H7 (cell line): ENCODE results near the gene SULT2B1. TPM values are rescaled to one million over a fixed set of nuclear protein-coding genes. Genes with fewer than 3 reads are reported as not detected.
"Not testable (repeated sequence)": the region's sequence is repeated elsewhere in the genome, so short reads cannot be mapped to it uniquely, and the experiment has no call there.

ENCODE experiments used
- DNase-seq: peaks from one replicate; pipeline ENCODE4 v3.0.0; 2012
- H3K27me3 ChIP-seq: 2 replicates; pipeline ENCODE4 v1.6.0; 2011; ENCODE audit warnings: mild to moderate bottlenecking, low read length; ENCODE audit not compliant: control insufficient read depth, insufficient read depth
- H3K36me3 ChIP-seq: replicated peaks from 2 replicates; pipeline ENCODE4 v1.5.1; 2011; ENCODE audit warnings: low read length; ENCODE audit not compliant: control insufficient read depth, insufficient read depth
- H3K4me3 ChIP-seq: 2 replicates; pipeline ENCODE4 v1.5.1; 2011; ENCODE audit warnings: low read depth, mild to moderate bottlenecking, control low read depth, low read length, moderate library complexity; ENCODE audit not compliant: insufficient read depth
- total RNA-seq: library from RNA; depleted of rRNA; stranded (reverse); fragments of >200 nt; shearing (Covaris generic); gene quantifications from 2 replicates; pipeline ENCODE4 v1.2.3, GENCODE V29; 2014

SULT2B1 gene
- total RNA-seq, 1 experiment from 2014 or later, result 2.8 TPM

- peak; percentile 85 for DNase-seq
- no peaks in the 10 kb centered on the region; the same call in none of the 2 replicates for H3K36me3 ChIP-seq
- peak overlapping the region; percentile 61 for H3K4me3 ChIP-seq
- H3K27me3 ChIP-seq, result no peaks in the 10 kb centered on the region
These were observed 73.1 kb downstream of the SULT2B1 start for GRCh38 chr19:48624791-48625723.

GRCh38 chr19:48625891-48626327 lies 73.9 kb downstream of the SULT2B1 start:
- peak; percentile 46 for DNase-seq
- H3K27me3 ChIP-seq, result no peaks in the 10 kb centered on the region
- H3K4me3 ChIP-seq, result no peak overlapping the region
- no peaks in the 10 kb centered on the region; the same call in none of the 2 replicates for H3K36me3 ChIP-seq

DNA sequence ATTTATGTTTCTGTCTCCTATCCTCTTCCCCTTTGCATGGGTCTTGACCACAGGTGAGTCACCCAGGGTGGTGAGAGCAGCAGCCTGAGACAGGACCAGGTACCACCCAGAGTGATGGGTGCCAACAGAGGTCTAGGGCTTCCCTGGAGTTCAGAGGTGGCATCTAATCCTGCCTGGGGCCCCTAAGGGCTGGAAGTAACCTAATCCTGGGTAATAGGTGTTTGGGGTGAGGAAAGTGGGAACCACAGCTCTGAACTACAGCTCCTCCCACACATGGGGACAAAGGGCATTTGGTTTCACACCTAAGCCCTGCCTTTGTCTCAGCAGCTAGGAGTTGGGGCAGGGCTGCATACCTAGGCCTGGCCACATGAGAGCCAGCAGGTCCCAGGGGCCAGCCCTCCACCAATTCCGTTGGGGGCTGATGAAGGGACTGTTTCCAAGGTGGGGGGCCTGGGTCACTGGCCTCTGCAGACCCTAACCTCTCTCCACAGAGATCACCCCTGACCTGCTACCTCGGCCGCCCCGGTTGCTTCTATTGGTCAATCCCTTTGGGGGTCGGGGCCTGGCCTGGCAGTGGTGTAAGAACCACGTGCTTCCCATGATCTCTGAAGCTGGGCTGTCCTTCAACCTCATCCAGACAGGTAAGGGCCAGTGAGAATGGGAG lies 75.4 kb downstream of the SULT2B1 start:
- Histone ChIP-seq H3K4me3 (no peak overlapping the region), H3K36me3 (no peaks in the 10 kb centered on the region; the same call in none of the 2 replicates), H3K27me3 (no peaks in the 10 kb centered on the region)
- DNase-seq, result peak; percentile 41

DNA sequence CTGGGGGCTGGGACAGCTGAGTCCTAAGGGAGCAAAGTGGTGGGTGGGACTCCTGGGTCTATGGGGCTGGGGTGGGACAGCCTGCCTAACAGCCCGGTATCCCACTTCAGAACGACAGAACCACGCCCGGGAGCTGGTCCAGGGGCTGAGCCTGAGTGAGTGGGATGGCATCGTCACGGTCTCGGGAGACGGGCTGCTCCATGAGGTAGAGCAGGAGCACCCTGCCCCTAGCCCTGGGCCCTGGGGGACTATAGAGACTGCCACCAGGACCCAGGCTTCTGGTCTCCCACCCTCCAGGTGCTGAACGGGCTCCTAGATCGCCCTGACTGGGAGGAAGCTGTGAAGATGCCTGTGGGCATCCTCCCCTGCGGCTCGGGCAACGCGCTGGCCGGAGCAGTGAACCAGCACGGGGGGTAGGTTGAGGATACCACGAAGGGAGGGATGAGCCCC lies 75.9 kb downstream of the SULT2B1 start:
- Histone ChIP-seq H3K36me3 (peaks cover 2% of the 10 kb centered on the region), H3K27me3 (no peaks in the 10 kb centered on the region), H3K4me3 (no peak overlapping the region)
- no peak for DNase-seq

- Histone ChIP-seq H3K4me3 (no peak overlapping the region), H3K36me3 (peaks cover 2% of the 10 kb centered on the region), H3K27me3 (no peaks in the 10 kb centered on the region)
- no peak for DNase-seq
These were observed 76.7 kb downstream of the SULT2B1 start for GRCh38 chr19:48628486-48629296.

DNA sequence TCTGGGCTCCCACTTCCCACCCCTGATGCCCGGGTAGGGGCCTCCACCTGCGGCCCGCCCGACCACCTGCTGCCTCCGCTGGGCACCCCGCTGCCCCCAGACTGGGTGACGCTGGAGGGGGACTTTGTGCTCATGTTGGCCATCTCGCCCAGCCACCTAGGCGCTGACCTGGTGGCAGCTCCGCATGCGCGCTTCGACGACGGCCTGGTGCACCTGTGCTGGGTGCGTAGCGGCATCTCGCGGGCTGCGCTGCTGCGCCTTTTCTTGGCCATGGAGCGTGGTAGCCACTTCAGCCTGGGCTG lies 77.3 kb downstream of the SULT2B1 start:
- peaks cover 2% of the 10 kb centered on the region for H3K36me3 ChIP-seq
- no peak for DNase-seq
- peak overlapping the region; percentile 50 for H3K4me3 ChIP-seq
- no peaks in the 10 kb centered on the region for H3K27me3 ChIP-seq

- H3K27me3 ChIP-seq, result no peaks in the 10 kb centered on the region
- DNase-seq, result peak; percentile 97
- H3K36me3 ChIP-seq, result peaks cover 2% of the 10 kb centered on the region
- peak overlapping the region; percentile 50 for H3K4me3 ChIP-seq
These were observed 77.8 kb downstream of the SULT2B1 start for GRCh38 chr19:48629599-48630295.

DNA sequence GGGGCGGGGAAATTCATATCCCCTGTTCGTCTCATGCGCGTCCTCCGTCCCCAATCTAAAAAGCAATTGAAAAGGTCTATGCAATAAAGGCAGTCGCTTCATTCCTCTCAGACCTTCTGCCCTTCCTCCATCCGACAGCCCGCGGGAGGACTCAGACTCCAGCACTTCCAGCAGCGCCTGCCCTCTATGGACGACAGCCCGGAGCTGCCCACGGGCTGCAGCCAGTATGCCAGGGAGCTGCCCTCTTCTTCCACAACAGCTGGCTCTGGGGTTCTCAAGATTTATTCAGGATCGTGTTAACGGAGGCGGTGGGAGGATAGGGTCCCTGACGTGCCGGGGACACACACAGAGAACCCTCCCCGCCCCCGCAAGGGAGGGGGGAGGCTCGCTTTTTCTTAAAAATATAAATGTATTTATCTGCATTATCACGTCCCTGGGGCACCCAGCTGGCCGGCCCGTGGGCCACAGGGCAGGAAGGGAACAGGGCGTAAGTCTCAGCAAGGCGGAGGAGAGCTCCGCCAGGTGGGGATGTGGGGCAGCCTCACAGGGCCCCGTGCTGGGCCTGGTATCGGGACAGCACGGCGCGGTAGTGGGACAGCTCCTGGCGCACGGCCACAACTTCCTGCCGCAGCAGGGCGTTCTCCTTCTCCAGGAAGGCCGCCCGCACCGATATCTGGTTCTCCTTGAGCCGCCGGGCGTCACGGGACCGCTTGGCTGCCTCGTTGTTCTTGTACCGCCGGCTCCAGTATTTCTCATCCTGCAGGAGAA lies 78.5 kb downstream of the SULT2B1 start:
- Histone ChIP-seq H3K36me3 (peaks cover 2% of the 10 kb centered on the region), H3K27me3 (no peaks in the 10 kb centered on the region), H3K4me3 (peak overlapping the region; percentile 50)
- peak; percentile 84 for DNase-seq

DNA sequence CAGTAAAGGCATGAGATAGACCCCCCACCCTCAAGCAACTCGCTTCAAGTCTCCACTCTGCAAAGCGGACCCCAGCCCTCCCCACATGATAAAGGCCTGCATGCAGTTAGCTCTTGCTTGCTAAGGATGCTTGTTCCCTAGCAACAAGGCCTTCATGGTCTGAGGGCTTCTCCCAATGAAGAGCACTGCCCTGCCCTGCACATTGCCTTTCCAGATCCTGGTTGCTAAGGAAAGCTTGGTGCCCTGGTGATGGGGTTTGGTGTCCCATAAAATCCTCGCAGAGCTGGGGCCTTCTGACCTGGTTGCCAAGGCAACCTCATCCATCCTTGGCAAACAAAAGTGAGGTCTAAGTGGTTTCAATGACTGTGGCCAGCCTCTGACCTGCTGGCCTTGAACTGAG lies 79.3 kb downstream of the SULT2B1 start:
- DNase-seq, result no peak
- Histone ChIP-seq H3K27me3 (peaks cover 6% of the 10 kb centered on the region), H3K36me3 (peaks cover 2% of the 10 kb centered on the region), H3K4me3 (peak overlapping the region; percentile 50; the same call in 1 of the 2 replicates)

GRCh38 chr19:48632286-48632685 lies 80.3 kb downstream of the SULT2B1 start:
- DNase-seq, H3K36me3 ChIP-seq, H3K4me3 ChIP-seq: not testable (repeated sequence)
- peaks cover 15% of the 10 kb centered on the region for H3K27me3 ChIP-seq

DNA sequence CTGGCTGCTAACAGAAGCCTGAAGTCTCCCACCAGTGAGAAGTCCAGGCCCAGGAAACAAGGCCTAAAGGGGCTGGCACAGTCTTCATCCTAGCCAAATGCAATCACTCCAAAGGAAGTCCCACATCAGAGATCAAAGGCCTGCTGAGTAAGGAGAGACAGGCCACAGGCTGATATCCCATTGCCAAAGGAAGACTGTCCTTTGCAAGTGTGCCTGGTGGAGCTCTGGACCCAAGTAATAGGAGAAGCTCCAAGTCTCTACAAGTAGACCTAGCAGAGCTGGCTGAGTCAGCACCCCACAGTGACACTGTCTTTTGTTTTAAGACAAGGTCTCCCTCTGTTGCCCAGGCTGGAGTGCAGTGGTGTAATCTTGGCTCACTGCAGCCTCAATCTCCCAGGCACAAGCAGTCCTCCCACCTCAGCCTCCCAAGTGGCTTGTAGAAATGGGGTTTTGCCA lies 80.7 kb downstream of the SULT2B1 start:
- Histone ChIP-seq H3K36me3 (peaks cover 2% of the 10 kb centered on the region), H3K27me3 (peaks cover 15% of the 10 kb centered on the region)
- no peak for DNase-seq

GRCh38 chr19:48633148-48634035 lies 81.4 kb downstream of the SULT2B1 start:
- H3K27me3 ChIP-seq, result peaks cover 15% of the 10 kb centered on the region

More for the DNA sequence above, 80.7 kb downstream of the SULT2B1 start:
- H3K4me3 ChIP-seq, result no peak overlapping the region

More at GRCh38 chr19:48633148-48634035, 81.4 kb downstream of the SULT2B1 start:
- DNase-seq, result peak; percentile 4
- peaks cover 2% of the 10 kb centered on the region for H3K36me3 ChIP-seq
- H3K4me3 ChIP-seq, result no peak overlapping the region
